ENCODE measurements around the gene HAGH.

HAGH gene

DNA sequence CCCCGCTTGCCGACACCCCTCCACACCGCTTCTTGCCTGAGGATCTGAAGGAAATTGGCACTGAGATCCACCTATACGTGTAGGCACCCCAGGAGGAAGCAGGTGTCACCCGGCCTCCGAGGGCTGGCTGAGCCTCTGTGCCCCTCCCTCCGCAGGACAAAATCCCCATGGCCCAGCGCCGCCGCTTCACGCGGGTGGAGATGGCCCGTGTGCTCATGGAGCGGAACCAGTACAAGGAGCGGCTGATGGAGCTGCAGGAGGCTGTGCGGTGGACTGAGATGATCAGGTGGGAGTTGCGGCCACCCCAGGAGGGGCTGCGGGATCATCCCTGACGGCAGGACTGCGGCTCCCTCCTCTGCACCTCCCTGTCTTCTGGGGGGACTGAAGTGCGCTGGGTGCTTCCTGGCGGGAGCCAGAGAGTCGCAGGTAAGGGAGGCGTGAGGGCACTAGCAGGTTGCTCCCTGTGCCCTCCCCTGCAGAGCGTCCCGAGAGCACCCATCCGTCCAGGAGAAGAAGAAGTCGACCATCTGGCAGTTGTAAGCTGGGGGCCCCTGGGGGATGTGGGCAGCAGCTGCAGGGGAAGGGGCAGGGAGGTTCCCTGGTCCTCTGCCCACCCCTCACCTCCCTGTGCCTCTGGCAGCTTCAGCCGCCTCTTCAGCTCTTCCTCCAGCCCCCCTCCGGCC lies 64.3 kb downstream of the HAGH start:
- no peak overlapping the region for H3K4me3 ChIP-seq (ENCODE audit: low read depth, low read length)
- TF ChIP-seq, protein P1, sequence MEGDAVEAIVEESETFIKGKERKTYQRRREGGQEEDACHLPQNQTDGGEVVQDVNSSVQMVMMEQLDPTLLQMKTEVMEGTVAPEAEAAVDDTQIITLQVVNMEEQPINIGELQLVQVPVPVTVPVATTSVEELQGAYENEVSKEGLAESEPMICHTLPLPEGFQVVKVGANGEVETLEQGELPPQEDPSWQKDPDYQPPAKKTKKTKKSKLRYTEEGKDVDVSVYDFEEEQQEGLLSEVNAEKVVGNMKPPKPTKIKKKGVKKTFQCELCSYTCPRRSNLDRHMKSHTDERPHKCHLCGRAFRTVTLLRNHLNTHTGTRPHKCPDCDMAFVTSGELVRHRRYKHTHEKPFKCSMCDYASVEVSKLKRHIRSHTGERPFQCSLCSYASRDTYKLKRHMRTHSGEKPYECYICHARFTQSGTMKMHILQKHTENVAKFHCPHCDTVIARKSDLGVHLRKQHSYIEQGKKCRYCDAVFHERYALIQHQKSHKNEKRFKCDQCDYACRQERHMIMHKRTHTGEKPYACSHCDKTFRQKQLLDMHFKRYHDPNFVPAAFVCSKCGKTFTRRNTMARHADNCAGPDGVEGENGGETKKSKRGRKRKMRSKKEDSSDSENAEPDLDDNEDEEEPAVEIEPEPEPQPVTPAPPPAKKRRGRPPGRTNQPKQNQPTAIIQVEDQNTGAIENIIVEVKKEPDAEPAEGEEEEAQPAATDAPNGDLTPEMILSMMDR (IDR thresholded peaks at IDR 0.05; ENCODE audit: low read depth, low read length, missing control alignments): no peak

DNA sequence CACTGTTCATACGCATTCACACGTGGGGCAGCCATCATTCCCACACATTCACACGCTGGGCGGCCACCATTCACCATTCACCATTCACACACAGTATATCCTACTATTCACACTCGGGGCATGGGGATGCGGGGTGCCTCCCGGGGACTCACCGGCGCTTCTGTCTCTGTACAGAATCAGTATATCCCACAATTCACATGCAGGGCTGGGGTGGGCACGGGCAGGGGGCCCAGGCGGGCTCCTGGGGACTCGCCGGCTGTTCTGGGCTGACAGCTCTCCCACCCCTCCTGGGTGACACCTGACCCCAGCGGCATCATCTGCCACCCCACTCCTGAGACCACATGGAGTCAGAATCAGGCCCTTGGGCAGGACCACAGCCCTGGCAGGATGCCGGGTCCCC lies 64.9 kb downstream of the HAGH start:
- DNase-seq (ENCODE audit: low read depth): no peak
- TF ChIP-seq, protein P1 (IDR thresholded peaks at IDR 0.05; ENCODE audit: low read depth, low read length, missing control alignments): no peak
- no peak overlapping the region for H3K4me3 ChIP-seq (ENCODE audit: low read depth, low read length)

More for the DNA sequence above, 64.3 kb downstream of the HAGH start:
- DNase-seq (ENCODE audit: low read depth): no peak

DNA sequence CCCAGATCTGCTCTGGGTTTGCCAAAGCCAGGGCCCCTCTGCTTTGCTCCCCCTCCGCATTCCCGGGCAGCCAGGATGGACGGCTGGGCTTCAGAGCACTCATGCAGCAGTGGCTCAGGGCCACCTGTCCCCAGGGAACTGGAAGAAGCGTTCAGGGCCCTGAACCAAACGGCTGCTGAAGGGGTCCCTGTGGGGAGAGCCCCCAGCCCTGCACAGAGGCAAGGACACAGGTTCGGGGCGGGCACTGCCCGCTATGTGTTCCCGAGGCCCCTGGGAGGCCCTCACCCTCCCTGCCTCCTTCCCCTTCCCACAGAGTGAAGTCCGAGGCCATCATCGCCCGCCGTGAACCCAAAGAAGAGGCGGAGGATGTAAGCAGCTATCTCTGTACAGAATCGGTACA lies 65.7 kb downstream of the HAGH start:
- no peak overlapping the region for H3K4me3 ChIP-seq (ENCODE audit: low read depth, low read length)
- TF ChIP-seq, protein P1 (IDR thresholded peaks at IDR 0.05; ENCODE audit: low read depth, low read length, missing control alignments): no peak
- DNase-seq (ENCODE audit: low read depth): no peak

DNA sequence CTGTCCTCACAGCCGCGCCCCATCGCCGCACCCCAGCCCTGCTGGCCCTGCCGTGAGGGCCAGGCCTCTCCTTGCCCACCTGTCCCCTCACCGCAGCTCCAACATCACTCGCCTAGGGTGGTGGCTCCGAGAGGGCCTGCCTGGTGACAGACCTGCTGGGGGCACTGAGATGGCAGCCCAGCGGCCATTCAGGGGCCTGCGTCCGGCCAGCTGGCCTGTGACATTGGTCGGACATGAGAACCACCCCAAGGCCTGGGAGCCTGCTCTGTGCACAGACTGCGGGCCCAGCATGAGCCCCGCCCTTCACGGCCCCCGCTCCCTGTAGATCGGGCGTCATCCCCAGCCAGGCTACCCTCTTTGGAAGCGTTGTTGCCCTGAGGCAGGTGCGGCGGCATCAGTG lies 67.1 kb downstream of the HAGH start:
- DNase-seq (ENCODE audit: low read depth): no peak
- TF ChIP-seq, protein P1 (IDR thresholded peaks at IDR 0.05; ENCODE audit: low read depth, low read length, missing control alignments): no peak

DNA sequence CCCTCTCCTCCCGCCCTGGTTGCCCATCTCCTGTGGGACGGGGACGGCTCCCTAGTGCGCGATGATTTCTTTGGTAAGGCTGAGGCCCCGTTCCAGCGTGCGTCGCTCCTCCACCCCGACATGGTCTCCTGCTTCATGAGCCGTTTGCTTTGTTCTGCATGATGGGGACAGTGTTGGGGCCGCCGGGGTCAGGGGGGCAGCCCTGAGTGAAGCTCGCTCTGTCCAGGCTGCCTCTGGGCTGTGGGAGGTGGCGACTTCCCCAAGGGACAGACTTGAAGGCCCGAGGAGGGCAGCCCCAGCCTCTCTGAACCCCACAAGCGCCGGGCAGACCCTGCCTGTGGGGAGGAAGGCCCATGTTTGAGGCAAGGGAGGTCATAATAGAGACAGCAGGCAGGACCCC lies 67.7 kb downstream of the HAGH start:
- TF ChIP-seq, protein P1 (IDR thresholded peaks at IDR 0.05; ENCODE audit: low read depth, low read length, missing control alignments): no peak

More for the DNA sequence above, 67.1 kb downstream of the HAGH start:
- H3K4me3 ChIP-seq (ENCODE audit: low read depth, low read length): no peak overlapping the region

DNA sequence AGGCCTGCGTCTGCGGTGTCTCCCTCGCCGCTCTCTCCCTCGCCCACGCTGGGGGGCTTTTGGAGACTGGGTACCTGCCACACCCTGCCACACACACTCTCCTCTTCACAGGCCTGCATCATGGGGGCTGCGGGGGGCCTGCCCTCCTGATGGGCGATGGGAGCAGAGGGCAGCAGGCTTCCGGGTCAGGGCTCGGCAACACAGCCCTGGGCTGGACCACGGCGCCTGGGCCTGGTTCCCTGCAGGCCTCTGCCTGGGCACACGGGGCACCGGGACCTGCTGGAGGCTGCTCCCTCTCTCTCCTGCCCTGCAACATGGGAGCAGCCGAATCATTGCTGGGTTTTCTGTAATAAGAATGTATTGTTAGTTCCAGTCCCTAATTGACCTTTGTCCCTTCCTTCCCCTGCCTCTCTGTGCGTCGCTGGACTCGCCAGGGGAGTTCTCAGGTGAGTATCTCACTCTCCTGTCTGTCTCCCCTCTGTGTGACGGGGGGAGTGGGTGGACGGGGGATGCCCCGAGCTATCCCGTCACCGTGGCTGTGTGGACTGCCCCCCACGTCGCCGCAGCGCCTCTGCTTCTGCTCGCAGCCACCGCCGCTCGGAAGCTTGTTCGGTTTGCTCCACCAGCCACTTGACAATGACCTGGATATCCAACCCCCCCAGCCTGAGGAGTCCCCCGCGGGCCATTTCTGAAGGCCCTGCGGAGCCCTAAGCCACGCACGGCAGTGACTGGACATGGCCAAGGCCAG lies 68.7 kb downstream of the HAGH start:
- TF ChIP-seq, protein P1 (IDR thresholded peaks at IDR 0.05; ENCODE audit: low read depth, low read length, missing control alignments): no peak
- DNase-seq (ENCODE audit: low read depth): no peak
- H3K4me3 ChIP-seq (ENCODE audit: low read depth, low read length): no peak overlapping the region

More for the DNA sequence above, 67.7 kb downstream of the HAGH start:
- H3K4me3 ChIP-seq (ENCODE audit: low read depth, low read length): no peak overlapping the region
- no peak for DNase-seq (ENCODE audit: low read depth)
